Smooth muscle cell (in vitro differentiated cells): ENCODE results near the gene HNRNPA1L2. TPM values are rescaled to one million over a fixed set of nuclear protein-coding genes. Genes with fewer than 3 reads are reported as not detected.
"Not testable (repeated sequence)": the region's sequence is repeated elsewhere in the genome, so short reads cannot be mapped to it uniquely, and the experiment has no call there.

Source experiments
- DNase-seq: peaks from one replicate; lab custom pipeline; 2025; ENCODE audit not compliant: unreplicated experiment; lab: John Stamatoyannopoulos, UW
- H2AFZ ChIP-seq: fragments of 200-600 bp; sonication (generic); 2 replicates; pipeline ENCODE4 v1.6.0; 2016; ENCODE audit warnings: antibody characterized with exemption, low read depth, mild to moderate bottlenecking
- H3F3A ChIP-seq: fragments of 200-600 bp; sonication (generic); 2 replicates; pipeline ENCODE4 v1.6.0; 2017; ENCODE audit warnings: antibody characterized with exemption, low read depth
- H3K27ac ChIP-seq: fragments of 200-600 bp; sonication (generic); 2 replicates; pipeline ENCODE4 v1.5.1; 2016; ENCODE audit warnings: low read depth, mild to moderate bottlenecking
- H3K27me3 ChIP-seq: fragments of 200-600 bp; sonication (generic); 2 replicates; pipeline ENCODE4 v1.6.1; 2016; ENCODE audit warnings: low read depth, mild to moderate bottlenecking
- H3K36me3 ChIP-seq: fragments of 200-600 bp; sonication (generic); 2 replicates; pipeline ENCODE4 v1.5.1; 2016; ENCODE audit warnings: low read depth
- H3K4me1 ChIP-seq: fragments of 200-600 bp; sonication (generic); 2 replicates; pipeline ENCODE4 v1.5.1; 2016; ENCODE audit warnings: low read depth
- H3K4me2 ChIP-seq: fragments of 200-600 bp; sonication (generic); 2 replicates; pipeline ENCODE4 v1.6.0; 2016; ENCODE audit warnings: mild to moderate bottlenecking
- H3K4me3 ChIP-seq: fragments of 200-600 bp; sonication (generic); 2 replicates; pipeline ENCODE4 v1.5.1; 2016; ENCODE audit warnings: mild to moderate bottlenecking
- H3K79me2 ChIP-seq: fragments of 200-600 bp; sonication (generic); 2 replicates; pipeline ENCODE4 v1.6.0; 2016; ENCODE audit warnings: low read depth, mild to moderate bottlenecking
- H3K9ac ChIP-seq: fragments of 200-600 bp; sonication (generic); 2 replicates; pipeline ENCODE4 v1.6.0; 2016; ENCODE audit warnings: low read depth
- H3K9me3 ChIP-seq: fragments of 200-600 bp; sonication (generic); replicated peaks from 2 replicates; pipeline ENCODE4 v1.5.1; 2016; ENCODE audit warnings: low read depth
- H4K20me1 ChIP-seq: fragments of 200-600 bp; sonication (generic); 2 replicates; pipeline ENCODE4 v1.6.0; 2016; ENCODE audit warnings: low read depth
- WGBS: methylation state at CpG from one replicate; pipeline ENCODE4 v1.1.7; 2016; ENCODE audit warnings: low lambda C conversion rate; 5-methylcytosine and 5-hydroxymethylcytosine counted together
- polyA plus RNA-seq: library from polyadenylated mRNA; unstranded; fragments of >200 nt; fragmentation: Nextera tagmentation; extraction: Ambion mirVana; gene quantifications from 2 replicates; pipeline ENCODE4 v1.2.1, GENCODE V29; 2016
- total RNA-seq: library from RNA; depleted of rRNA; stranded (reverse); fragments of >200 nt; gene quantifications from 2 replicates; pipeline ENCODE4 v1.2.3, GENCODE V29; 2014
- TF ChIP-seq, protein P1 (sequence below): fragments of 200-600 bp; sonication (generic); IDR thresholded peaks from 2 replicates; pipeline ENCODE4 v1.5.1; 2017; ENCODE audit warnings: borderline replicate concordance, mild to moderate bottlenecking, antibody characterized with exemption; ENCODE audit not compliant: insufficient read depth, poor library complexity, severe bottlenecking

HNRNPA1L2 gene
- 4.7 and 7.8 TPM in 2 replicates for total RNA-seq
- 9.5 and 11.9 TPM in 2 replicates for polyA plus RNA-seq

DNA sequence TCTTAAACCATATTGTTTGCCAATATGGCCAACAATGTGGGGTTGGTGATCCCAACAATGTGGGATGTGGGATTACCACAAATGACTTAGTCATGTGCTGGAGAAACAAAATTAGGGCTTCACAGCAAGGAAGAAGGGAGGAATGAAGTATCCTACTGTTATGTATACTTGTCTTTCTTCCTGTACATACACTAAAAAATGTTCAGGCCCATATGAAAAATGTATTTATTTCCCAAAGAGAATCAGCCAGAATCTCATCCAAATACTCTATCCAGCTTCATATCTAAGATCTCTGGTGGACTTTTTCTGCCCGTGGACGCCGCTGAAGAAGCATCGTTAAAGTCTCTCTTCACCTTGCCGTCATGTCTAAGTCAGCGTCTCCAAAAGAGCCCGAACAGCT lies at the start of gene HNRNPA1L2:
Gene HNRNPA1L2 (plus strand): TSS at position 301 of the 400 bp plus-strand sequence. CDS start 62 bp downstream, at position 363.
- TF ChIP-seq, protein P1, sequence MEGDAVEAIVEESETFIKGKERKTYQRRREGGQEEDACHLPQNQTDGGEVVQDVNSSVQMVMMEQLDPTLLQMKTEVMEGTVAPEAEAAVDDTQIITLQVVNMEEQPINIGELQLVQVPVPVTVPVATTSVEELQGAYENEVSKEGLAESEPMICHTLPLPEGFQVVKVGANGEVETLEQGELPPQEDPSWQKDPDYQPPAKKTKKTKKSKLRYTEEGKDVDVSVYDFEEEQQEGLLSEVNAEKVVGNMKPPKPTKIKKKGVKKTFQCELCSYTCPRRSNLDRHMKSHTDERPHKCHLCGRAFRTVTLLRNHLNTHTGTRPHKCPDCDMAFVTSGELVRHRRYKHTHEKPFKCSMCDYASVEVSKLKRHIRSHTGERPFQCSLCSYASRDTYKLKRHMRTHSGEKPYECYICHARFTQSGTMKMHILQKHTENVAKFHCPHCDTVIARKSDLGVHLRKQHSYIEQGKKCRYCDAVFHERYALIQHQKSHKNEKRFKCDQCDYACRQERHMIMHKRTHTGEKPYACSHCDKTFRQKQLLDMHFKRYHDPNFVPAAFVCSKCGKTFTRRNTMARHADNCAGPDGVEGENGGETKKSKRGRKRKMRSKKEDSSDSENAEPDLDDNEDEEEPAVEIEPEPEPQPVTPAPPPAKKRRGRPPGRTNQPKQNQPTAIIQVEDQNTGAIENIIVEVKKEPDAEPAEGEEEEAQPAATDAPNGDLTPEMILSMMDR: no peak
- no peak within 1 kb of the TSS for H3K27ac ChIP-seq
- H3K36me3 ChIP-seq: no peaks in the 10 kb centered on the region
- H3K79me2 ChIP-seq: no peaks in the 10 kb centered on the region
- H3F3A ChIP-seq: no peaks in the 10 kb centered on the region
- H3K4me2 ChIP-seq: no peak within 1 kb of the TSS
- WGBS: 97% methylated on average over 7 of the region's 7 CpGs
- no peak for DNase-seq
- H3K27me3 ChIP-seq: no peaks in the 10 kb centered on the region
- no peaks in the 10 kb centered on the region for H3K4me1 ChIP-seq
- no peak within 1 kb of the TSS for H3K9ac ChIP-seq
- no peaks in the 10 kb centered on the region for H3K9me3 ChIP-seq
- no peaks in the 10 kb centered on the region for H4K20me1 ChIP-seq
- H3K4me3 ChIP-seq: no peak within 1 kb of the TSS
- no peak within 1 kb of the TSS for H2AFZ ChIP-seq

DNA sequence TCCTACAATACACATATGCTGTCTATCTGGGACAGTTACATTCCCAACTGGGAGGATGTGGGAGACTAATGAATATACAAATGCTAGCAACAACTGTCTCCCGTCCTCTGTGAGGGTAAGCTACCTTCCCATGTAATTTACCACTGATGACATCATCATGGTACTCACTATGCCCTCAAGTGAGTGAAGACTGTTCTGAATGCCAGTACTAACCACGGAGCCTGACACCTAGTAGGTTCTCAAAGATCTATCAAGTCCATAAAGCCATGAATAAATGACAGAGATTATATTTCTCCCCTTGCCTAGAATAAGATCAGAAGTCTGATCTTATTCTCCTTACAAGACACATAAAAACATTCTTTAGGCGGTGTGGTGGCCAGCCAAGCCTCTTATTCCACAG lies 49.1 kb upstream of the HNRNPA1L2 start:
- H3K4me1 ChIP-seq, H2AFZ ChIP-seq, H3K79me2 ChIP-seq, H3K9me3 ChIP-seq, H3K36me3 ChIP-seq, DNase-seq, H3K9ac ChIP-seq, H3K4me2 ChIP-seq, H3K27me3 ChIP-seq, H4K20me1 ChIP-seq, H3F3A ChIP-seq, H3K4me3 ChIP-seq, H3K27ac ChIP-seq: not testable (repeated sequence)
- WGBS: 82% methylated on average over 3 of the region's 3 CpGs

GRCh38 chr13:52593812-52594211 lies 48.4 kb upstream of the HNRNPA1L2 start:
- not testable (repeated sequence) for H3F3A ChIP-seq, H3K27ac ChIP-seq, H3K9me3 ChIP-seq, H3K4me2 ChIP-seq, H3K4me3 ChIP-seq, H3K36me3 ChIP-seq, H3K4me1 ChIP-seq, DNase-seq, H4K20me1 ChIP-seq, H3K79me2 ChIP-seq, H3K9ac ChIP-seq, H3K27me3 ChIP-seq, H2AFZ ChIP-seq
- 83% methylated on average over 3 of the region's 3 CpGs for WGBS

DNA sequence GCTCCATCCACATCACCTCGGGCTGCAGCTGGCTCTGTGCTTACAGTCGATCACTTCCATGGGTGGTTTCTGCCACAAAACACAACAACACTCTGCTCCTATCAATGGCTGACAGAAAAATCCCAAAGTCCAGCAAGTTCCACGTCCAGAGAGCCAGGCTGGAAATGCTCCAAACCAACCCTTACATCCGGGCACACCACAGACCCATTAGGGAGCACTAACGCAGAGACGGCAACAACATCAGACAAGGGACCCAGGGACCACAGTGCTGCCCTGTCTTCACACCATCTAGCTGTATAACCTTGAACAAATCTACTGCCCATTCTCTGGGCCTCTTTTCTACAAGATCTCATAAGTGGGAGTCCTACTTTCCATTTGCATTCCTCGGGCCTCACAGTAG lies 47.9 kb upstream of the HNRNPA1L2 start:
- not testable (repeated sequence) for H3K79me2 ChIP-seq, H3F3A ChIP-seq, H4K20me1 ChIP-seq, H3K27me3 ChIP-seq, H3K27ac ChIP-seq, H3K4me2 ChIP-seq, DNase-seq, H2AFZ ChIP-seq, H3K9me3 ChIP-seq, H3K4me3 ChIP-seq, H3K36me3 ChIP-seq, H3K4me1 ChIP-seq, H3K9ac ChIP-seq
- WGBS: 86% methylated on average over 7 of the region's 7 CpGs

DNA sequence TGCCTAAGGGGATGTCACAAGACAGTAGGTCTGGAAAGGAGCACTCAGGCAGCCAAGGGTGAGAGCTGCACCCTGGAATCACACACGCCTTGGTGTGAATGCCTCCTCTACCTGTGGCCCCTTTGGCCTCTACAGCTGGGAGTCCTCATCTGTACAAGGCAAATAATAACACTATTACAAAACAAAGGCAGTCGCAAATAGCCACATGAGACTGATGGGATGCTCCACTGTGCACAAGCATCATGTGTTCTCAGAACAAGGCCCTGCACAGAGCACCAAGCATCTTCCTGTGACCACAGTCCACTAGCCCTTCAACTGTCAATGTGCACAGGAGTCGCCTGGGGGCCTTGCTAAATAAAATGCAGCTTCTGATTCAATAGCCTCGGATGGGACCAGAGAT lies 44.6 kb upstream of the HNRNPA1L2 start:
- Histone ChIP-seq H3F3A (no peaks in the 10 kb centered on the region), H3K36me3 (no peaks in the 10 kb centered on the region)
- WGBS: 99% methylated on average over 4 of the region's 4 CpGs

More for the DNA sequence above, 44.6 kb upstream of the HNRNPA1L2 start:
- Histone ChIP-seq H3K4me1 (peaks cover 11% of the 10 kb centered on the region), H3K27ac (no peak overlapping the region), H3K27me3 (no peaks in the 10 kb centered on the region), H3K9ac (no peak overlapping the region), H3K4me2 (no peak overlapping the region), H4K20me1 (no peaks in the 10 kb centered on the region), H2AFZ (no peak overlapping the region), H3K9me3 (no peaks in the 10 kb centered on the region), H3K79me2 (no peaks in the 10 kb centered on the region), H3K4me3 (no peak overlapping the region)
- TF ChIP-seq, protein P1: no peak
- DNase-seq: no peak
